Gastrocnemius medialis (tissue), 4 donors: Measurements from ENCODE around the gene LANCL2. TPM values are rescaled to one million over a fixed set of nuclear protein-coding genes. Genes with fewer than 3 reads are reported as not detected.
A peak's percentile ranks its signal among the peaks of the same experiment; 100 is the strongest.

Experiments
- ATAC-seq, 2 donors: fragments of 150-250 bp; one replicate each; pipeline ENCODE4 v1.9.1; 2016
- DNase-seq, 2 donors: peaks; one replicate each; pipeline ENCODE4 v3.0.0-alpha.2; 2019
- H3K27ac ChIP-seq, 4 donors: fragments of 200-600 bp; sonication (generic); 1 replicate in 1 of 4; 2 replicates in 3 of 4; pipeline ENCODE4 v1.5.1; 2016 to 2018; ENCODE audit warnings: mild to moderate bottlenecking in 2 of 4, moderate library complexity in 1 of 4
- H3K27me3 ChIP-seq, 3 donors: fragments of 200-600 bp; sonication (generic) in 2 of 3; 1 replicate in 1 of 3; 2 replicates in 2 of 3; pipeline versions ENCODE4 v1.5.1 to v1.6.0; 2016 to 2019; ENCODE audit warnings: mild to moderate bottlenecking in 1 of 3, moderate library complexity in 1 of 3
- H3K36me3 ChIP-seq, 2 donors: fragments of 200-600 bp; sonication (generic) in 1 of 2; one replicate each; pipeline ENCODE4 v1.5.1; 2017 to 2018
- H3K4me1 ChIP-seq, 2 donors: fragments of 200-600 bp; sonication (generic) in 1 of 2; one replicate each; pipeline ENCODE4 v1.5.1; 2016 to 2017; ENCODE audit warnings: mild to moderate bottlenecking in 2 of 2
- H3K4me3 ChIP-seq, 4 donors: fragments of 200-600 bp; sonication (generic) in 3 of 4; 1 replicate in 1 of 4; 2 replicates in 3 of 4; pipeline ENCODE4 v1.5.1; 2016 to 2019; ENCODE audit warnings: mild to moderate bottlenecking in 2 of 4
- H3K9me3 ChIP-seq, 3 donors: fragments of 200-600 bp; sonication (generic) in 2 of 3; 1 replicate in 1 of 3; 2 replicates in 2 of 3; pipeline ENCODE4 v1.5.1; 2016 to 2019
- CTCF ChIP-seq, 5 experiments: fragments of 450-650 bp in 3 of 5; fragments of 200-600 bp in 2 of 5; sonication (generic) in 2 of 5; IDR thresholded peaks in 4 of 5; conservative IDR thresholded peaks in 1 of 5; 1 replicate in 4 of 5; 2 replicates in 1 of 5; pipeline ENCODE4 v1.5.1; 2016 to 2019; ENCODE audit warnings: antibody characterized with exemption in 5 of 5, mild to moderate bottlenecking in 3 of 5, moderate library complexity in 3 of 5
- POLR2A ChIP-seq, 2 donors: fragments of 450-650 bp; IDR thresholded peaks; one replicate each; pipeline ENCODE4 v1.6.1; 2017; ENCODE audit warnings: antibody characterized with exemption in 2 of 2, mild to moderate bottlenecking in 2 of 2, moderate library complexity in 2 of 2
- in situ Hi-C, 4 donors: fragments of 200-750 bp; cut with MboI; loops; one replicate each; pipeline versions ENCODE4 v1.15.0 to v1.8.0; 2017; ENCODE audit warnings: low sequenced_read_pairs in 4 of 4
- intact Hi-C: fragments of 100-400 bp; cut with DNase I; formaldehyde crosslinking; loops from one replicate; pipeline ENCODE4 v1.15.1; 2023; ENCODE audit warnings: low total_unique reads
- total RNA-seq, 4 donors: library from RNA; depleted of rRNA; stranded (reverse); fragments of >200 nt; gene quantifications; one replicate each; pipeline versions ENCODE4 v1.1.0 to v1.2.3, GENCODE V29; 2016

LANCL2 gene
- total RNA-seq, 4 donors from 2014 or later: 5.1 to 13.0 (median 7.4) TPM

- in situ Hi-C loops: loop anchor here in 1 of 4 donors (25.0 kb wide), 1 partner anchor 160 kb away; no protein-coding TSS in a partner anchor
Observed at GRCh38 chr7:55427800-55428199, 62.7 kb downstream of the LANCL2 start.

GRCh38 chr7:55429835-55430499 lies 64.8 kb downstream of the LANCL2 start:
- in situ Hi-C loops (loop anchor here in 1 of 4 donors (25.0 kb wide), 1 partner anchor 157 kb away; no protein-coding TSS in a partner anchor), intact Hi-C loops (no loop called here)
- no peak for ATAC-seq
- Histone ChIP-seq H3K36me3 (peaks cover 0 to 26% of the 10 kb centered on the region in 2 donors), H3K9me3 (no peaks in the 10 kb centered on the region), H3K4me1 (peaks cover 0 to 14% of the 10 kb centered on the region in 2 donors), H3K27me3 (no peaks in the 10 kb centered on the region), H3K27ac (no peak overlapping the region), H3K4me3 (no peak overlapping the region)
- TF ChIP-seq POLR2A (IDR thresholded peaks at IDR 0.05) (no peak), CTCF (IDR thresholded peaks at IDR 0.05 in 4 of 5, conservative IDR thresholded peaks at IDR 0.05 in 1 of 5) (no peak)
- DNase-seq: no peak

More at GRCh38 chr7:55427800-55428199, 62.7 kb downstream of the LANCL2 start:
- Histone ChIP-seq H3K27me3 (no peaks in the 10 kb centered on the region), H3K9me3 (no peaks in the 10 kb centered on the region), H3K27ac (no peak overlapping the region), H3K36me3 (peaks cover 0 to 26% of the 10 kb centered on the region in 2 donors), H3K4me3 (no peak overlapping the region), H3K4me1 (peaks cover 0 to 14% of the 10 kb centered on the region in 2 donors)
- DNase-seq (no peak), ATAC-seq (peak in 1 of 2 donors; percentile 21)
- no peak for TF ChIP-seq CTCF (IDR thresholded peaks at IDR 0.05 in 4 of 5, conservative IDR thresholded peaks at IDR 0.05 in 1 of 5)
- TF ChIP-seq POLR2A (IDR thresholded peaks at IDR 0.05): no peak
- intact Hi-C loops: no loop called here

GRCh38 chr7:55431898-55432297 lies 66.8 kb downstream of the LANCL2 start:
- Histone ChIP-seq H3K4me3 (no peak overlapping the region), H3K9me3 (no peaks in the 10 kb centered on the region), H3K4me1 (peaks cover 0 to 14% of the 10 kb centered on the region in 2 donors), H3K27ac (no peak overlapping the region), H3K36me3 (peaks cover 0 to 8% of the 10 kb centered on the region in 2 donors), H3K27me3 (no peaks in the 10 kb centered on the region)
- ATAC-seq: no peak
- intact Hi-C loops (no loop called here), in situ Hi-C loops (loop anchor here in 1 of 4 donors (25.0 kb wide), 1 partner anchor 155 kb away; no protein-coding TSS in a partner anchor)
- DNase-seq: no peak
- TF ChIP-seq CTCF (IDR thresholded peaks at IDR 0.05 in 4 of 5, conservative IDR thresholded peaks at IDR 0.05 in 1 of 5): no peak
- TF ChIP-seq POLR2A (IDR thresholded peaks at IDR 0.05): no peak

GRCh38 chr7:55432506-55432905 lies 67.4 kb downstream of the LANCL2 start:
- Histone ChIP-seq H3K4me3 (no peak overlapping the region), H3K27ac (no peak overlapping the region), H3K9me3 (no peaks in the 10 kb centered on the region), H3K36me3 (peaks cover 0 to 8% of the 10 kb centered on the region in 2 donors), H3K4me1 (peaks cover 0 to 11% of the 10 kb centered on the region in 2 donors), H3K27me3 (no peaks in the 10 kb centered on the region)
- ATAC-seq: no peak
- intact Hi-C loops (no loop called here), in situ Hi-C loops (loop anchor here in 1 of 4 donors (25.0 kb wide), 1 partner anchor 155 kb away; no protein-coding TSS in a partner anchor)
- TF ChIP-seq POLR2A (IDR thresholded peaks at IDR 0.05) (no peak), CTCF (IDR thresholded peaks at IDR 0.05 in 4 of 5, conservative IDR thresholded peaks at IDR 0.05 in 1 of 5) (no peak)
- DNase-seq: no peak
